Common myeloid progenitor, CD34-positive (primary cell): Measurements from ENCODE around the gene GRM8.

Experiments
- CTCF ChIA-PET: fragments of 350-600 bp; sonication (Branson Sonifier 250); formaldehyde crosslinking; loops from one replicate; lab custom pipeline; 2021; ENCODE audit warnings: antibody characterized with exemption; lab: Charles Lee
- POLR2A ChIA-PET: fragments of 350-600 bp; sonication (Branson Sonifier 250); formaldehyde crosslinking; loops from one replicate; lab custom pipeline; 2021; ENCODE audit warnings: antibody characterized with exemption; lab: Charles Lee
- DNase-seq, 3 donors: peaks; one replicate each; pipeline versions ENCODE4 v3.0.0 to v3.0.0-alpha.2; 2013
- H3K27ac ChIP-seq, 2 experiments: 1 replicate in 1 of 2; 2 replicates in 1 of 2; pipeline ENCODE4 v1.7.0; 2013; ENCODE audit warnings: inconsistent platforms in 2 of 2, low read length in 2 of 2, mild to moderate bottlenecking in 2 of 2, low read depth in 1 of 2, moderate library complexity in 1 of 2; ENCODE audit not compliant: severe bottlenecking in 2 of 2, insufficient read depth in 1 of 2, poor library complexity in 1 of 2
- H3K27me3 ChIP-seq, 5 experiments: replicated peaks in 2 of 5; 1 replicate in 3 of 5; 2 replicates in 2 of 5; pipeline versions ENCODE4 v1.6.1 to v1.7.0; 2013; ENCODE audit warnings: low read length in 4 of 5, mild to moderate bottlenecking in 2 of 5, moderate library complexity in 2 of 5, inconsistent platforms in 1 of 5; ENCODE audit not compliant: insufficient read depth in 5 of 5, control insufficient read depth in 4 of 5
- H3K36me3 ChIP-seq, 4 experiments: 1 replicate in 2 of 4; 2 replicates in 2 of 4; pipeline versions ENCODE4 v1.6.1 to v1.7.0; 2013; ENCODE audit warnings: low read length in 3 of 4, control low read depth in 1 of 4, mild to moderate bottlenecking in 1 of 4; ENCODE audit not compliant: control insufficient read depth in 4 of 4, insufficient read depth in 4 of 4
- H3K4me1 ChIP-seq, 4 experiments: 1 replicate in 3 of 4; 2 replicates in 1 of 4; pipeline versions ENCODE4 v1.6.1 to v1.7.1; 2013; ENCODE audit warnings: low read length in 3 of 4, mild to moderate bottlenecking in 3 of 4, control low read depth in 1 of 4, inconsistent platforms in 1 of 4, moderate library complexity in 1 of 4; ENCODE audit not compliant: control insufficient read depth in 4 of 4, insufficient read depth in 4 of 4; ENCODE audit errors: control extremely low read depth in 1 of 4
- H3K4me3 ChIP-seq, 7 experiments: 1 replicate in 4 of 7; 2 replicates in 3 of 7; pipeline versions ENCODE4 v1.5.1 to v1.7.0; 2013; ENCODE audit warnings: mild to moderate bottlenecking in 7 of 7, low read length in 6 of 7, moderate library complexity in 6 of 7, inconsistent platforms in 2 of 7, low read depth in 2 of 7, control low read depth in 1 of 7; ENCODE audit not compliant: insufficient read depth in 4 of 7, control insufficient read depth in 1 of 7; ENCODE audit errors: extremely low read depth in 1 of 7
- H3K9me3 ChIP-seq, 5 experiments: 1 replicate in 4 of 5; 2 replicates in 1 of 5; pipeline versions ENCODE4 v1.6.1 to v1.7.1; 2013; ENCODE audit warnings: low read length in 4 of 5, mild to moderate bottlenecking in 2 of 5, inconsistent platforms in 1 of 5, low read depth in 1 of 5, moderate library complexity in 1 of 5; ENCODE audit not compliant: control insufficient read depth in 4 of 5, insufficient read depth in 2 of 5; ENCODE audit errors: control extremely low read depth in 1 of 5
- WGBS: methylation state at CpG from one replicate; pipeline ENCODE4 v1.1.5; 2013; ENCODE audit not compliant: insufficient coverage; 5-methylcytosine and 5-hydroxymethylcytosine counted together

The GRM8 gene

GRCh38 chr7:126658684-126659083, 594.1 kb downstream of the GRM8 start:
- ChIA-PET CTCF (no interaction called here), POLR2A (no interaction called here)
- Histone ChIP-seq H3K27ac (no peak overlapping the region), H3K4me3 (no peak overlapping the region), H3K36me3 (no peaks in the 10 kb centered on the region), H3K9me3 (no peaks in the 10 kb centered on the region), H3K4me1 (peaks cover 0 to 4% (median 0%) of the 10 kb centered on the region in 4 experiments), H3K27me3 (no peaks in the 10 kb centered on the region)
- 96% methylated on average over 12 of the region's 16 CpGs for WGBS
- no peak for DNase-seq

- Histone ChIP-seq H3K9me3 (no peaks in the 10 kb centered on the region), H3K27me3 (no peaks in the 10 kb centered on the region), H3K4me1 (peaks cover 0 to 4% (median 0%) of the 10 kb centered on the region in 4 experiments), H3K36me3 (no peaks in the 10 kb centered on the region), H3K27ac (no peak overlapping the region), H3K4me3 (no peak overlapping the region)
- 95% methylated on average over 3 of the region's 6 CpGs for WGBS
- ChIA-PET POLR2A (no interaction called here), CTCF (no interaction called here)
- DNase-seq, result peak in 1 of 3 donors; percentile 54
Measured at GRCh38 chr7:126657599-126658358, 595.0 kb downstream of the GRM8 start.

DNA sequence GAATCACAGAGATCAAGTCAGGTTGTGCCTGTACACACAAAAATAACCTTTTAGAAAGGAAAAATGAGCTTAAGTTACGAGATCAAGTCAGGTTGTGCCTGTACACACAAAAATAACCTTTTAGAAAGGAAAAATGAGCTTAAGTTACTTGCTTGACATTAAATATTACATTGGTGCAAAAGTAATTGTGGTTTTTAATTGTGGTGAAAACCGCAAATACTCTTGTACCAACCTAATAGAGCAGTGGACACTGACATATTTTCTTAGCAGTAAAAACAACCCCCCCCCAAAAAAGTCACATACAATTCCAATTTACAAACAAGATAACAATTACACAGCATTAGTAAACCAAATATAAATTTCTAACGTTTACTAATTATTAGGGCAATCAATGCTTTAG, 595.6 kb downstream of the GRM8 start:
- no CpG with 5 or more reads among the region's 3 CpGs for WGBS
- H3K36me3 ChIP-seq, result no peaks in the 10 kb centered on the region
- CTCF ChIA-PET, result interaction anchor here (1.1 kb wide), 1 partner anchor 16 kb away, joined by 4 read pairs; no protein-coding TSS in a partner anchor
- H3K4me1 ChIP-seq, result peaks cover 0 to 4% (median 0%) of the 10 kb centered on the region in 4 experiments
- no peak overlapping the region for H3K27ac ChIP-seq
- no peak overlapping the region for H3K4me3 ChIP-seq
- H3K9me3 ChIP-seq, result no peaks in the 10 kb centered on the region
- DNase-seq, result no peak
- POLR2A ChIA-PET, result no interaction called here
- no peaks in the 10 kb centered on the region for H3K27me3 ChIP-seq

GRCh38 chr7:126656165-126656564, 596.6 kb downstream of the GRM8 start:
- Histone ChIP-seq H3K36me3 (no peaks in the 10 kb centered on the region), H3K9me3 (no peaks in the 10 kb centered on the region), H3K27ac (no peak overlapping the region), H3K4me1 (peaks cover 0 to 4% (median 0%) of the 10 kb centered on the region in 4 experiments), H3K4me3 (no peak overlapping the region), H3K27me3 (no peaks in the 10 kb centered on the region)
- ChIA-PET POLR2A (no interaction called here), CTCF (interaction anchor here (1.1 kb wide), 1 partner anchor 15 kb away, joined by 4 read pairs; no protein-coding TSS in a partner anchor)
- WGBS, result 88% methylated on average over 3 of the region's 6 CpGs
- DNase-seq, result no peak

DNA sequence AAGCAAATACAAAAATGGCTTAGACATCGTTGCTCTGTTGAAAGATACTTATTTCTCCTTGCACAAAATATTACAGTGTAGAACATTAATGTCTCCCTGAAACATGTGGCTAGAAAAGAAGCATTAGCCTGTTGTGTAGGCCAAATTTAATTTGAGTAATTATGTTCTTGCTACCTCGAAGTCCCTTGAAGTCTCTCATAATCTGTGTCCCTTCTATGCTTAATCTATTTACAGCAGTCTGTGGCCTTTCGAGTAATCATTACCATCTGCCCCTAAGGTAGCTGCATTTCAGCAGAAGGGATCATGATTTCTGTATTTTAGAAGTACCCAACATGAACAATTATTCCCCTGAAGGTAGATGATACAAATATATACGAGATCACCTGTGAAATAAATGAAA, 615.2 kb downstream of the GRM8 start:
- Histone ChIP-seq H3K27ac (no peak overlapping the region), H3K36me3 (no peaks in the 10 kb centered on the region), H3K9me3 (no peaks in the 10 kb centered on the region), H3K4me3 (no peak overlapping the region), H3K4me1 (no peaks in the 10 kb centered on the region), H3K27me3 (no peaks in the 10 kb centered on the region)
- no peak for DNase-seq
- 82% methylated on average over 2 of the region's 4 CpGs for WGBS
- POLR2A ChIA-PET, result no interaction called here
- CTCF ChIA-PET, result no interaction called here

DNA sequence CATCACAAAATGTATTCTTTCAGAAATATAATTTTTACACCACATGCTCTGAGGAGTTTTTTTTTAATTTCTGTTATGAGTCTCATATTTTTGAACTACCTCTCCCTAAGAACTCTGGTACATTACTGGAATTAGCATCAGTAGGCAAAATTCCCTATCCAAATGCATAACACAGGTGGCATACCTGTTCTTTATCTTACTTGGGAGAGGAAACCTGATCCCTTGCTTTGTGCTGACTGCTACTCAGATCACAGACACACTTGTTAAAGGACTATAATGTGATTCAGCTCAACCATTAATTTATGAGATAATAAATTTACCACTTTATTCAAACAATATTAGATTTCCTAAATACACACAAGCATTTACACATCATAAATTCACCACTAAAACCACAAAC, 617.2 kb downstream of the GRM8 start:
- no peak for DNase-seq
- no peaks in the 10 kb centered on the region for H3K9me3 ChIP-seq
- H3K36me3 ChIP-seq, result no peaks in the 10 kb centered on the region
- ChIA-PET CTCF (no interaction called here), POLR2A (no interaction called here)
- no peaks in the 10 kb centered on the region for H3K27me3 ChIP-seq
- no peak overlapping the region for H3K4me3 ChIP-seq
- H3K4me1 ChIP-seq, result no peaks in the 10 kb centered on the region
- H3K27ac ChIP-seq, result no peak overlapping the region

GRCh38 chr7:126608339-126608776, 644.4 kb downstream of the GRM8 start:
- peak in 2 of 3 donors; percentile 11 to 13 for DNase-seq
- H3K9me3 ChIP-seq, result no peaks in the 10 kb centered on the region
- POLR2A ChIA-PET, result no interaction called here
- H3K36me3 ChIP-seq, result no peaks in the 10 kb centered on the region
- H3K4me1 ChIP-seq, result no peaks in the 10 kb centered on the region
- no peak overlapping the region for H3K27ac ChIP-seq
- WGBS, result 68% methylated on average over 7 of the region's 7 CpGs
- CTCF ChIA-PET, result interaction anchor here (0.7 kb wide), 1 partner anchor 110 kb away, joined by 3 read pairs; no protein-coding TSS in a partner anchor
- H3K4me3 ChIP-seq, result no peak overlapping the region
- H3K27me3 ChIP-seq, result no peaks in the 10 kb centered on the region
